ENCODE measurements around the gene AOAH.

AOAH gene

DNA sequence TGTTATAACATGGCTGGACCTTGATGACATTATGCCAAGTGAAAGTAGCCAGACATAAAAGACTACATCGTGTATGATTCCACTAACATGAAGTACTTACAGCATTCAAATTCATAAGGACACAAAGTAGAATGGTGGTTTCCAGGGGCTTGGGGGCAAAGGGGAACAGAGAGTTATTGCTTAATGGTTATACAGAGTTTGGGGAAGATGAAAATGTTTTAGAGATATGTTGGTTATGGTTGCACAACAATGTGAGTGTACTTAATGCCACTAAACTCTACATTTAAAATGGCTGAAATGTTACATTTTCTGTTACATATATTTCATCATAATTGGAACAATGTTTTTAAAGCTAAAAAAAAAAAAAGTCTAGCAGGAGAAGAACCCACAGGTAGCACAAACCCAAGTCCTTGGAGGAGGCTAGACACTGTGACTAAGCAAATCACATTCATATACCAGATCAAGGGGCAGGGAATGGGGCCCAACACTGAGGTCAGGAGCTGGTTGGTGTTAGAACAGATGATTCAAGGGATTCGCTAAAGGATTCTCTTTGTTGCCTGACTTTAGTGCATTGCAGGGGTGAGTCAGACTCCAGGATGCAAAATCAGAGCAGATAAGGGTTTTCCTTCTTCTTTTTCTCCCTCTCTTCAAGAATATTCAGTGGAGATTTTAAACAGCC lies 25.1 kb upstream of the AOAH start:
- no peaks in the 10 kb centered on the region for H3K36me3 ChIP-seq (ENCODE audit: insufficient read depth, low read length)
- H2AFZ ChIP-seq (ENCODE audit: low read length): no peak overlapping the region
- no peak overlapping the region for H3K4me2 ChIP-seq (ENCODE audit: low read depth, low read length, poor library complexity, severe bottlenecking)
- no peaks in the 10 kb centered on the region for H3K9me2 ChIP-seq (replicated peaks; ENCODE audit: low read depth, low read length)
- no peak overlapping the region for H3K4me3 ChIP-seq (ENCODE audit: low read length, poor library complexity, severe bottlenecking)
- no peak for TF ChIP-seq EZH2phosphoT487 (IDR thresholded peaks at IDR 0.05; ENCODE audit: borderline replicate concordance)
- TF ChIP-seq, protein P1, sequence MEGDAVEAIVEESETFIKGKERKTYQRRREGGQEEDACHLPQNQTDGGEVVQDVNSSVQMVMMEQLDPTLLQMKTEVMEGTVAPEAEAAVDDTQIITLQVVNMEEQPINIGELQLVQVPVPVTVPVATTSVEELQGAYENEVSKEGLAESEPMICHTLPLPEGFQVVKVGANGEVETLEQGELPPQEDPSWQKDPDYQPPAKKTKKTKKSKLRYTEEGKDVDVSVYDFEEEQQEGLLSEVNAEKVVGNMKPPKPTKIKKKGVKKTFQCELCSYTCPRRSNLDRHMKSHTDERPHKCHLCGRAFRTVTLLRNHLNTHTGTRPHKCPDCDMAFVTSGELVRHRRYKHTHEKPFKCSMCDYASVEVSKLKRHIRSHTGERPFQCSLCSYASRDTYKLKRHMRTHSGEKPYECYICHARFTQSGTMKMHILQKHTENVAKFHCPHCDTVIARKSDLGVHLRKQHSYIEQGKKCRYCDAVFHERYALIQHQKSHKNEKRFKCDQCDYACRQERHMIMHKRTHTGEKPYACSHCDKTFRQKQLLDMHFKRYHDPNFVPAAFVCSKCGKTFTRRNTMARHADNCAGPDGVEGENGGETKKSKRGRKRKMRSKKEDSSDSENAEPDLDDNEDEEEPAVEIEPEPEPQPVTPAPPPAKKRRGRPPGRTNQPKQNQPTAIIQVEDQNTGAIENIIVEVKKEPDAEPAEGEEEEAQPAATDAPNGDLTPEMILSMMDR (conservative IDR thresholded peaks at IDR 0.05; ENCODE audit: low read length): no peak
- no peaks in the 10 kb centered on the region for H3K9me3 ChIP-seq (ENCODE audit: insufficient read depth, low read depth, low read length)
- H3K27me3 ChIP-seq (ENCODE audit: insufficient read depth, low read length, poor library complexity, severe bottlenecking): no peaks in the 10 kb centered on the region
- H3K4me1 ChIP-seq (ENCODE audit: insufficient read depth, low read length, poor library complexity, severe bottlenecking): no peaks in the 10 kb centered on the region
- no peaks in the 10 kb centered on the region for H3K79me2 ChIP-seq (ENCODE audit: insufficient read depth, low read length)
- no peaks in the 10 kb centered on the region for H3F3A ChIP-seq (ENCODE audit: low read depth)
- H4K20me1 ChIP-seq (ENCODE audit: insufficient read depth, low read length, poor library complexity, severe bottlenecking): no peaks in the 10 kb centered on the region
- H3K9ac ChIP-seq (ENCODE audit: low read depth, low read length, poor library complexity, severe bottlenecking): no peak overlapping the region

DNA sequence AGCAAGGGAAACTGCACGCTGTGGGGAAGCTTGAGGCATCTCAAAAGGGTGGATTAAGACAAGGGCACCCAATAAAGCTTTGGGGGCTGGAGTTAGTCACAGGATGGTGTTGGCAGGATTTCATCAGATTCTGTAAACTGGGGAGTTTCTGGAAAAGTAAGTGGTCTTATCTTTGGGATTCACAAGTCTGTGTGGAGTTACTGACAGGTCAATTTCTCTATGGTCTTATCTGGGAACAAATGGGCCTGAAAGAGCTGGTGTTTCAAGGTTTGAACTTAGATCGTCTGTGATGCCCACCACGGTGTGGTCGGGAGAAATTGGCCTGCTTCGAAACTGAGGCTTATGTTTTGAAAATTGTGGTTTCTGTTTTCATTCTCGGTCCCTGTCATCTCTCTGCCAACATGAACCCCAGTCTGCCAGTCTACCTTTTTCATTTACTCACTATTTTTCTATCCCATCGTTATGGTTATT lies 23.8 kb upstream of the AOAH start:
- H2AFZ ChIP-seq (ENCODE audit: low read length): no peak overlapping the region
- no peaks in the 10 kb centered on the region for H3K36me3 ChIP-seq (ENCODE audit: insufficient read depth, low read length)
- H3K4me2 ChIP-seq (ENCODE audit: low read depth, low read length, poor library complexity, severe bottlenecking): no peak overlapping the region
- TF ChIP-seq, protein P1 (conservative IDR thresholded peaks at IDR 0.05; ENCODE audit: low read length): no peak
- TF ChIP-seq EZH2phosphoT487 (IDR thresholded peaks at IDR 0.05; ENCODE audit: borderline replicate concordance): no peak
- H3K9ac ChIP-seq (ENCODE audit: low read depth, low read length, poor library complexity, severe bottlenecking): no peak overlapping the region
- H3K4me3 ChIP-seq (ENCODE audit: low read length, poor library complexity, severe bottlenecking): no peak overlapping the region
- no peaks in the 10 kb centered on the region for H3K9me3 ChIP-seq (ENCODE audit: insufficient read depth, low read depth, low read length)
- no peaks in the 10 kb centered on the region for H3K9me2 ChIP-seq (replicated peaks; ENCODE audit: low read depth, low read length)
- no peaks in the 10 kb centered on the region for H3K4me1 ChIP-seq (ENCODE audit: insufficient read depth, low read length, poor library complexity, severe bottlenecking)
- H3K79me2 ChIP-seq (ENCODE audit: insufficient read depth, low read length): no peaks in the 10 kb centered on the region
- H3K27me3 ChIP-seq (ENCODE audit: insufficient read depth, low read length, poor library complexity, severe bottlenecking): no peaks in the 10 kb centered on the region
- H4K20me1 ChIP-seq (ENCODE audit: insufficient read depth, low read length, poor library complexity, severe bottlenecking): no peaks in the 10 kb centered on the region
- no peaks in the 10 kb centered on the region for H3F3A ChIP-seq (ENCODE audit: low read depth)

DNA sequence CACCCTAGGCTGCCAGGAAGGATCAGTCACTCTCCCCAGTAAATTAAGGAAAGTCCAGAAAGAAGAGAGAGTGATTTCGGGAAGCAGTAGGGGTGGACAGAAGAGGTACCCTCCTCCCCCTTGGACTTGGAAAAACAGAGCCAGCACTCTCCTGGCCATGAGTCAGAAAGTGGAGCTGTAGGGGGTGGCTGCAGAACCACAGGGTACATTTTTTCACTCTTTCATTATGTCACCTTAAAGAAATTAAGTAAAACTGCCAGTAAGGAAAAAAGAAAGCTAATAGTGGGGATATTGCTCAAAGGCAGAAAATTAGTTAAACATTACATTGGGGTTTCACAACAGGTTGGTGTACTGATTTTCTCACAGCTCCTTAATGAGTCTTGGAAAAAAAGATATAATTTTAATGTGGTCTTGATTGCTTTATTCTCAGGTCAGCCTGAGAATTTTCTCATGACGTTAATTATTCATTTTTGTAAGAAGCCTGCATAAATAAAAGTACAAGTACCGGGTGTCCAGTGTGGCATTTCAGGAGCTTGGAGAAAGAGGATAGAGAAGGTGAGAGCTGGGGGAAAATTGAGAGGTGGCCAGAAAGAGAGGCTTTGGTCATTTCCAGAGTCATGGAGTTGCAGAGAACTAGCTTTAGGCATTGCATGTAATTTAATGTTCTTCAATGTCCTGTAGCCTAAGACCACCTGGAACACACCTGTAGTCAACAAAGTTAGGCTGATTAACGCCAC lies 23.2 kb upstream of the AOAH start:
- Histone ChIP-seq H3K9me3 (ENCODE audit: insufficient read depth, low read depth, low read length) (no peaks in the 10 kb centered on the region), H3K9me2 (replicated peaks; ENCODE audit: low read depth, low read length) (no peaks in the 10 kb centered on the region), H3K36me3 (ENCODE audit: insufficient read depth, low read length) (no peaks in the 10 kb centered on the region), H4K20me1 (ENCODE audit: insufficient read depth, low read length, poor library complexity, severe bottlenecking) (no peaks in the 10 kb centered on the region), H3K9ac (ENCODE audit: low read depth, low read length, poor library complexity, severe bottlenecking) (no peak overlapping the region), H3K79me2 (ENCODE audit: insufficient read depth, low read length) (no peaks in the 10 kb centered on the region), H3F3A (ENCODE audit: low read depth) (no peaks in the 10 kb centered on the region), H3K4me3 (ENCODE audit: low read length, poor library complexity, severe bottlenecking) (no peak overlapping the region), H3K4me1 (ENCODE audit: insufficient read depth, low read length, poor library complexity, severe bottlenecking) (no peaks in the 10 kb centered on the region), H3K27me3 (ENCODE audit: insufficient read depth, low read length, poor library complexity, severe bottlenecking) (no peaks in the 10 kb centered on the region), H2AFZ (ENCODE audit: low read length) (no peak overlapping the region), H3K4me2 (ENCODE audit: low read depth, low read length, poor library complexity, severe bottlenecking) (no peak overlapping the region)
- TF ChIP-seq, protein P1 (conservative IDR thresholded peaks at IDR 0.05; ENCODE audit: low read length): no peak
- TF ChIP-seq EZH2phosphoT487 (IDR thresholded peaks at IDR 0.05; ENCODE audit: borderline replicate concordance): no peak

All from Loucy (cell line).